GM18520 (cell line): ENCODE measurements around the gene SYF2.
"Not testable (repeated sequence)": the region's sequence is repeated elsewhere in the genome, so short reads cannot be mapped to it uniquely, and the experiment has no call there.

Source experiments
- ATAC-seq: cut with Tn5 transposase; IDR thresholded peaks from one replicate; pipeline ENCODE4 v1.9.1; 2021; ENCODE audit not compliant: unreplicated experiment

SYF2 gene

GRCh38 chr1:25208092-25208491 is 24.2 kb downstream of the SYF2 start:
- ATAC-seq = no peak

- ATAC-seq = no peak
These were observed 26.1 kb downstream of the SYF2 start for GRCh38 chr1:25206201-25206600.

- no peak for ATAC-seq
These were observed 26.5 kb downstream of the SYF2 start for GRCh38 chr1:25205786-25206185.

- ATAC-seq = no peak
These were observed 27.4 kb downstream of the SYF2 start for GRCh38 chr1:25204797-25205480.

GRCh38 chr1:25201006-25201405 is 31.3 kb downstream of the SYF2 start:
- ATAC-seq = no peak

- no peak for ATAC-seq
These were observed 32.3 kb downstream of the SYF2 start for GRCh38 chr1:25199819-25200620.

GRCh38 chr1:25198663-25199252 is 33.5 kb downstream of the SYF2 start:
- ATAC-seq = no peak

- no peak for ATAC-seq
These were observed 34.2 kb downstream of the SYF2 start for GRCh38 chr1:25197982-25198662.

- ATAC-seq = no peak
These were observed 34.9 kb downstream of the SYF2 start for GRCh38 chr1:25197235-25197975.

- no peak for ATAC-seq
These were observed 35.5 kb downstream of the SYF2 start for GRCh38 chr1:25196830-25197229.

- no peak for ATAC-seq
These were observed 36.5 kb downstream of the SYF2 start for GRCh38 chr1:25195835-25196234.

- ATAC-seq = no peak
These were observed 37.7 kb downstream of the SYF2 start for GRCh38 chr1:25194572-25195020.

GRCh38 chr1:25194054-25194453 is 38.2 kb downstream of the SYF2 start:
- no peak for ATAC-seq

GRCh38 chr1:25193229-25193628 is 39.1 kb downstream of the SYF2 start:
- ATAC-seq = no peak

GRCh38 chr1:25192154-25192553 is 40.1 kb downstream of the SYF2 start:
- ATAC-seq = no peak

- no peak for ATAC-seq
These were observed 42.0 kb downstream of the SYF2 start for GRCh38 chr1:25190260-25190659.

- ATAC-seq = not testable (repeated sequence)
These were observed 44.4 kb downstream of the SYF2 start for GRCh38 chr1:25187904-25188303.

GRCh38 chr1:25187077-25187476 is 45.2 kb downstream of the SYF2 start:
- no peak for ATAC-seq

- no peak for ATAC-seq
These were observed 45.9 kb downstream of the SYF2 start for GRCh38 chr1:25186161-25187007.
